Tibial nerve (tissue), 3 donors: ENCODE results near the gene CCDC15.

Experiments used
- POLR2A ChIP-seq, 2 donors: fragments of 450-650 bp; IDR thresholded peaks; one replicate each; pipeline ENCODE4 v1.6.1; 2017; ENCODE audit warnings: antibody characterized with exemption in 2 of 2, mild to moderate bottlenecking in 2 of 2, moderate library complexity in 2 of 2
- TF ChIP-seq, protein P1 (sequence below), 5 experiments: fragments of 200-600 bp in 3 of 5; fragments of 450-650 bp in 2 of 5; sonication (generic) in 3 of 5; IDR thresholded peaks; one replicate each; pipeline ENCODE4 v1.5.1; 2016 to 2019; ENCODE audit warnings: antibody characterized with exemption in 5 of 5, mild to moderate bottlenecking in 3 of 5, moderate library complexity in 2 of 5

DNA sequence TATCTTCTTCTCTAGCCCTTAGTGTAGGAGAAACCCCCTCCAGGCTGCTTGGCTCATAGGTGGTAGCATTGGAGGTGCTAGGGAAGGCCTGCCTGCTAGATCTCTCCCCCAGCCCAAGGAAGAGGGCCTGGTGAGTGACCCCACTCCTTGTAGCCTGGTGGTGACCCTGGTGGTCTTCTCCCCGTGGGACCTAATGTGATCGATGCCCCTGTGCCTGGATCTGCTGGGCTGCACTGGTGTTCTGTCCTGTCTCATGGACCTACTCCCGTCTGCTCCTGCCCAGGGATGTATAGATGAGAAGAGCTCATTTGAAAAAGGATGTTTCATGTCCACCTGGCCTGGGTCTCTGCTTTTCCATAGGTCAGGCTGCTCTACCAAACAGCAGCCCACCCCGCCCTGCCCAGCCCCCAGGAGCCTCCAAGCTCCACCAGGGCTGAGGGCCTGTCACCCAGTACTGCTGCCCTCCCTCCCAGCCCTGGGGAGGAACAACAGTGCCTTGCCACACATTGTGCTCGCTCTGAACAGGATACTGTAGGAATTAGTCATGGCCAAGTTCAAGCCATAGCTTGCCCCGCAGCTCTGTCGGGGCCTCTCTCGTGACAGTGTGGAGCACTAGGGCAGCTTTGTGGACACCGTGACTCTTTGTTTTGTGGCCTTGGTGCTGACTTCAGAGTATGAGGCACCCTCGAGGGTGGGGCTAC, 128.8 kb downstream of the CCDC15 start:
- no peak for TF ChIP-seq POLR2A (IDR thresholded peaks at IDR 0.05)
- TF ChIP-seq, protein P1, sequence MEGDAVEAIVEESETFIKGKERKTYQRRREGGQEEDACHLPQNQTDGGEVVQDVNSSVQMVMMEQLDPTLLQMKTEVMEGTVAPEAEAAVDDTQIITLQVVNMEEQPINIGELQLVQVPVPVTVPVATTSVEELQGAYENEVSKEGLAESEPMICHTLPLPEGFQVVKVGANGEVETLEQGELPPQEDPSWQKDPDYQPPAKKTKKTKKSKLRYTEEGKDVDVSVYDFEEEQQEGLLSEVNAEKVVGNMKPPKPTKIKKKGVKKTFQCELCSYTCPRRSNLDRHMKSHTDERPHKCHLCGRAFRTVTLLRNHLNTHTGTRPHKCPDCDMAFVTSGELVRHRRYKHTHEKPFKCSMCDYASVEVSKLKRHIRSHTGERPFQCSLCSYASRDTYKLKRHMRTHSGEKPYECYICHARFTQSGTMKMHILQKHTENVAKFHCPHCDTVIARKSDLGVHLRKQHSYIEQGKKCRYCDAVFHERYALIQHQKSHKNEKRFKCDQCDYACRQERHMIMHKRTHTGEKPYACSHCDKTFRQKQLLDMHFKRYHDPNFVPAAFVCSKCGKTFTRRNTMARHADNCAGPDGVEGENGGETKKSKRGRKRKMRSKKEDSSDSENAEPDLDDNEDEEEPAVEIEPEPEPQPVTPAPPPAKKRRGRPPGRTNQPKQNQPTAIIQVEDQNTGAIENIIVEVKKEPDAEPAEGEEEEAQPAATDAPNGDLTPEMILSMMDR (IDR thresholded peaks at IDR 0.05): no peak
